H1 (cell line): ENCODE results near the gene VENTX. TPM values are rescaled to one million over a fixed set of nuclear protein-coding genes. Genes with fewer than 3 reads are reported as not detected.

Experiments
- CTCF ChIP-seq, 3 experiments: IDR thresholded peaks; 1 replicate in 2 of 3; 2 replicates in 1 of 3; pipeline versions ENCODE4 v1.5.1 to v1.6.1; 2011; ENCODE audit warnings: low read length in 3 of 3, mild to moderate bottlenecking in 3 of 3, inconsistent platforms in 2 of 3, low read depth in 1 of 3, moderate library complexity in 1 of 3; ENCODE audit not compliant: insufficient read depth in 1 of 3; ENCODE audit errors: control extremely low read depth in 1 of 3
- polyA plus RNA-seq, 7 experiments: library from polyadenylated mRNA; depleted of rRNA in 3 of 7; stranded (reverse) in 5 of 7; unstranded in 2 of 7; fragments of >200 nt in 5 of 7; fragments of 200-250 nt in 2 of 7; gene quantifications; 1 replicate in 5 of 7; 2 replicates in 1 of 7; 4 replicates in 1 of 7; pipeline versions ENCODE4 v1.2.1 to v1.2.3, GENCODE V29; 2011 to 2013; ENCODE audit warnings: missing spikeins in 2 of 7, mixed read lengths in 2 of 7
- total RNA-seq: library from RNA; stranded (reverse); fragmentation: NEBNext Ultra II Directional; extraction: Animal tissue kit (Norgen Biotek cat#: 25700); gene quantifications from 2 replicates; pipeline ENCODE4 v1.2.1, GENCODE V29; 2021

The VENTX gene
- total and polyA plus RNA-seq, 2 of the 8 experiments (the other 6 are each of a cell fraction or from before 2014, with no cell fraction given) = 5.6 TPM

- no peak for TF ChIP-seq CTCF (IDR thresholded peaks at IDR 0.05; ENCODE audit: control extremely low read depth in 1 of 3, insufficient read depth in 1 of 3, low read depth in 1 of 3, low read length in 3 of 3)
Measured at GRCh38 chr10:133259602-133259989, 21.9 kb downstream of the VENTX start (continued).
